ENCODE results near the gene ADGRL2.

GRCh38 chr1:81922955-81923354 is 122.2 kb downstream of the ADGRL2 start:
- no peak for TF ChIP-seq CTCF (IDR thresholded peaks at IDR 0.05)
- no peak for TF ChIP-seq POLR2A (IDR thresholded peaks at IDR 0.05)
- TF ChIP-seq EP300 (IDR thresholded peaks at IDR 0.05), result no peak
